ENCODE measurements around the gene HGF. TPM values are rescaled to one million over a fixed set of nuclear protein-coding genes. Genes with fewer than 3 reads are reported as not detected.
"Not testable (repeated sequence)": the region's sequence is repeated elsewhere in the genome, so short reads cannot be mapped to it uniquely, and the experiment has no call there.

The HGF gene
- 7.5 TPM for polyA plus RNA-seq (ENCODE audit: insufficient read length)

DNA sequence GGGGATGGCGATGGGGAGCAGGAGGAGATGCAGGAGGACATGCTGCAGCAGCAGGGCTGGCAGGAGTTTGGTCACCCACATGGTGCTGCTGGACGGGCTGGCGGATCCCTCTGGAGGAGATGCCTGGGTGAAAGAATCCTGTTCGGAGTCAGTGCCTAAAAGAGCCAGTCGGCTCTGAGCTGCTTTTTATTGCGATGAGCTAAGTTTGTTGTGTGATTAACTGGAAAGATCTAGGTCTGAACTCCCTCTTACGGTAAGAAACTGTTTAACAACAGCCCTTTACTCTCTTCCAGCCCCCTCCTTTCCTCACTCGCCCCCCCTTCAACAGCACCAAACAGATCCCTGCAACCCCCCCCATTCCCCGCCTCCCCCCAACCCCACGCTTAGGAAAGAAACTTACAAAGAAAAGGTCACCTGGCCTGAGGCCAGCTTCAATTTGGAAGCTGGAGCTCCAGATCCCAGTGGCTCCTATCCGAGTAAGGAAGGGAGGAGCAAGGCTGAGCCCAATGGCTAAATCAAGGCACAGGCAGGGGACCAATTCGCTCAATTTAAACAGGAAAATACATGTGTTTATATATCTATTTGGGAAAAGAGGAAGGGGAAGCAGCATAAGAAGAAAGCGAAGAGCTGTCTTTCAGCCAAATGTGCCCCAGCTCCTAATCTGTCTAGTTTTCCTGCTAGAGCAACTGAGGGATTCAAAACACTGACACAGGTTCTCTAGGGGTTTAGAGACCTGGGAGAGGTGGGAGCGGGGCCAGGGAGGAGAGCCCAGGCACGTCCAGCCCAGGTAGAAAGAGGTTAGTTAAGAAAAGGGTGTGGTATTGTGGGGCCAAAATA is at the start of gene HGF:
Gene HGF (minus strand): TSS at position 157 of the 837 bp plus-strand sequence. CDS start 76 bp downstream, at position 81.
- DNase-seq = peak; percentile 77

GRCh38 chr7:81816312-81816711 is 46.5 kb upstream of the HGF start:
- DNase-seq = no peak

DNA sequence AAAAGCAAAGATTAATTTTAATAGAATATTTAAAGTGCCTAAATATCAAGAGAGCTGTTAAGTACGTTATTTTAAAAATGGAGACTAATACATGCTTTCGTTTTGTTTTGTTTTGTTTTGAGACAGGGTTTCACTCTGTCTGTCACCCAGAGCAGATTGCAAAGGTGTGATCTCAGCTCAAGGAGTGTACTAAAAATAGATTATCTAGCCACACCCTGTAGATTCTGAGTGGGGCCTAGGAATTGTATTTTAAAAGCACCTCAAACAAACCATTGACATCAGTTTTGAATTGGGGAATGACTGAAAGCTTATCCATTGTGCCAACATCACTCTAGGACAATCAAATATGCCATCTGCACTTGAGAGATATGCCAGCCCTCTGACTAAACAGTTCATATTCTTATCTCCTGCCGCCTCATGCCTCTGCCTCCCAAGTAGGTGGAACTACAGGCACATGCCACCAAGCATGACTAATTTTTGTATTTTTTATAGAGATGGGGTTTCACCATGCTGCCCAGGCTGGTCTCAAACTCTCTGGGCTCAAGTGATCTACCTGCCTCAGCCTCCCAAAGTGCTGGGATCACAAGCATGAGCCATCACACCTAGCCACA is 43.1 kb upstream of the HGF start:
- not testable (repeated sequence) for DNase-seq

DNA sequence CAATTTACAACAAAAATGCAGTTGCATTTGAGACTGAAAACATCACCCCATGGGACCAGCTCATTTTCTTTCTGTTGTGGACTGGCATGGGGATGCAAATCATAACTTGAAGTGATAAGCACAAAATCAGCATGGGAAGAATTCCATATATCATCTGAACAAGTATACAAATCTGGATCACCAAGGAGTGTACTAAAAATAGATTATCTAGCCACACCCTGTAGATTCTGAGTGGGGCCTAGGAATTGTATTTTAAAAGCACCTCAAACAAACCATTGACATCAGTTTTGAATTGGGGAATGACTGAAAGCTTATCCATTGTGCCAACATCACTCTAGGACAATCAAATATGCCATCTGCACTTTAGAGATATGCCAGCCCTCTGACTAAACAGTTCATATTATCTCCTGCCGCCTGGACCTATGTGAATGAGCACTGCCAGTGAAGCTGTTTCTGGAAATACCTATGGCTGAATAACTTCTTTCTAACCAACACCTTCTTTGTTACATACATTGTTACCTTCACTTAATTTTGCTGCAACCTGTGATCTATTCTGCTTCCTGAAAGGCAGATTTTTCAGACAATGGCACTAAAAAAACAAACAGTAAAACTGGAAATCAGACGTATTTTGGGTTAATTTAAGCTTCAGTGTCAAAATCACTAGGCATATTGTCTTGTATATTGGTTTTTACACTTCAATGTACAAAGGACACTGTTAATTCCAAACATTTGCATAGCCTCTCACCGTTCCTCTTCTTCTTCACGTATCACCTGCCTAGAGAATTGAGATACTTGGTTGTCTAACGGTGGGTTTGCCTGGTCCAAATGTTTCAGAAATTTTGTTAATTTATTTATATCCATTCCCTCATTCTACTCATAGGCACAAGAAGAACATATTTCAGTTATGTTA is 42.4 kb upstream of the HGF start:
- DNase-seq = no peak

DNA sequence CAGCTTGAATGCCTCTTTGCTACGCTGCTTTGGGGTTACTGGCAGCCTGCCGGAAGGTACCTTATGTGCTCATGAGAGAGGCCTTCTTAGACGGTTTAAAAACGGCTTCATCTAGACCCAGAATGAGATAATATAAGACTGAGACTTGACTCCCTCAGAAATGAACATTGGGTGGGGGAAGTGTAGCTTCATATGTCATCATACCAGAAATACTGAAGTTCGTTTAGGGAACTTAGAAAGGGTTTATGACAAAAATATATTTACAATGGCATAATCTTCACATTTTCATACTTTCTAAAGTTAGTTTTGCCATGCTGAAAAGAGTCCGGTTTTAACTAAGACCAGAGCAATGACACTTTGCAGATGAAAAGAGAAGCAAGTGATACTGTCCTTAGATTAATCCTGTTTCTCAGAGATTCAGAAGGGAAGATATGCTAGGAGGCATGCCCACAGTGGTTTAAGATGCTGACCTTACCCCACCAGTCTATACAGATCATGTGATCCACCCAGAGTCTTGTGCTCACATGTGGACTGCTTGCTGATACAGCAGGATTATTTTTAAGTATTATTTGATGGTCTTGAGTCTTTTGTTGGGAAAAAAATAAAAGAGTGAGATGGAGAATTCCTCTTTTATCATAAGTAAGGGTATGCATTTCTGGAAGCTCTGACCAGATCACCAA is 40.8 kb upstream of the HGF start:
- DNase-seq = no peak

DNA sequence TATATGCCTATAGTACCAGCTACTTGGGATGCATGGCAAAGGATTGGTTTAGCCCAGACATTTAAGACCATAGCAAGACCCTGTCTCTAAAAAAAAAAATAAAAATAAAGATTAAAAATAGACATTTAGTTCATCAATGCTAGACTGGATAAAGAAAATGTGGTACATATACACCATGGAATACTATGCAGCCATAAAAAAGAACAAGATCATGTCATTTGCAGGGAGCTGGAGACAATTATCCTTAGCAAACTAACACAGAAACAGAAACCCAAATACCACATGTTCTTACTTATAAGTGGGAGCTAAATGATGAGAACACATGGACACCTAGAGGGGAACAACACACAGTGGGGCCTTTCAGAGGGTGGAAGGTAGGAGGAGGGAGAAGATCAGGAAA is 38.5 kb upstream of the HGF start:
- DNase-seq = not testable (repeated sequence)

DNA sequence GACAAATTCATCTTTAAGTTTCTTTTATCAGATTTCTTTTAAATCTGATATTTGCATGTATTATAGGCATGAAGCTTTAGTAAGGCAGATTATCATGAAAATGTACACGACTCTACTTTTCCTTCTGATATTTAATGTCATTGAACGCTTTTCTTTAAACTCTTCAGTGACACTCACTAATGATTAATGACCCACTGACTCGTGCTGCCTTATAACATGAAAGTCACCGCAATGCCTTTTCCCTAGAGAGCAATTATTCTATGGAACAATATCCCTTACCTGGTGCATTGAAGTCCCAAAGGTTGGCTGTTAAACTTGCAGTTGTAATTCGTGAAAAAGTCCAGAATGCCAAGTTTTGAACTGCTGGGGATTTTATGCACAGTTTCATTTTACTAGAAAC is 33.4 kb upstream of the HGF start:
- no peak for DNase-seq

DNA sequence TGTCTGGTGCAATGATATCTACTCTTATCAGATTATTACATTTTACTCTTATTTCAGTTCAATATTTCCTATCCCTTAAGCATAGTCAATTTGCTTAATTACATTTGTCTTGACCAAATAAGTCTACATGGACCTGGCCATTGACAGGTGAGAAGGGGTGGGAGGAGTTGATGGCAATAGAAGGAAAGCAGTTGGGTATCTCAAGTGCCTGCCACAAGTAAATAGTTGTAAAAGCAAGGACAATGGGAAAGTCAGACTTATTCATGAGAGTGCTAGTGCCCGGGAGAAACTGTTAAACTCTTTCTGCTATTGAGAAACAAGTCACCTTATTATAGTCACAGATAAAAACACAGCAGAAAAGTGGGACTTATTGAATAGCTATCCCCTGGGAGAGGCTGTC is 32.4 kb upstream of the HGF start:
- DNase-seq = no peak

DNA sequence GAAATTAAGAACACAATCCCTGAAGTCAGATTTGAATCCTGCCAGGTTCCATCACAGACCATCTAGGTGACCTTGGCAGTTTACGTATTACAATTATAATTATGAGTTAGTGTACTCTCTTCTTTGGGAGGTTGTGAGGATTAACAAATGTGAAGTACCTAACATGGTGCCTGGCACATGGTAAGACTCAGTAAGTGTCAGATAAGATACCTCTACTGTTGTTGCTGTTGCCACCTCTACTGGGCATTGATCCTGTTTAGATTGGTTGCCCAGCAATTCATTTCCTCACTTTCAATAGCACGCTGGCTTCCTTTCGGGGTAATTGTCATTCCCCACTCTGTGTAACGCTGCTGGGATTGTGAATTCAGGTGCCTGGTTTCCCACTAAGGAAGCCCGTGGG is 31.7 kb upstream of the HGF start:
- DNase-seq = no peak

- DNase-seq = no peak
Observed at GRCh38 chr7:81791568-81792518, 22.0 kb upstream of the HGF start.

- no peak for DNase-seq
Observed at GRCh38 chr7:81790686-81791085, 20.8 kb upstream of the HGF start.

- DNase-seq = no peak
Observed at GRCh38 chr7:81790120-81790500, 20.3 kb upstream of the HGF start.

DNA sequence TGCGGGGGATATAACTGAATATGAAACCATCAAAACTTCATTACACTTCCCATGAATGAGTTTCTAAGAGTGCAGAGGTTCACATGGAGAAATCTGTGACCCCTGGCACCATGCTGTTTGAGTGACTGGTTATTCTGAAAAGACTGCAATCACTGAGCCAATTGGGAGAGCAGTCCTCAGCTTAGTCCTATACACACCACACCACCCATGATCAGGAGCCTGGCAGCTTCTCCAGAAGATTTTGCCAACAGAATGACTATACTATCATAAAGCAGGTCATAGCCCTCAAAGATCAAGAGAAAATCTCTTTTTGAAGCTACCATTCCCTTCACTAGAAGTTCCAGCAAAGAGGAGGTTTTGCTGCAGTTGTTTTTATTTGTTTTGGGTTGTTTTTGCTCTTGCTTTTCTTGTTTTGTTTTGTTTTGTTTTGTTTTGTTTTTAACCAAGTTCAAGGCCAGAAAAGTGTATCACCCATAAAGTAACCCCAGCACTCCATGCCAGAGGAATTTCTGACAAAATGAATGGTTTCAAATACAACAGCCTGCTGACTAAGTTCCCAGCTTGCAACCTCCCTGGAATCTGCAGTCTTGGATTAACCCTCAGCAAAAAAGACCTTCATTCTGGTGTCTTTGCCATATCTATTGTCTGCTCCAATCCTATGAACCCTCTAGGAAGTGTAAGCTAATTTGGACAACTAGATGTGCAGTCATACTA is 19.7 kb upstream of the HGF start:
- DNase-seq = no peak

- DNase-seq = no peak
Observed at GRCh38 chr7:81788246-81788645, 18.4 kb upstream of the HGF start.

GRCh38 chr7:81783818-81784217 is 14.0 kb upstream of the HGF start:
- no peak for DNase-seq

DNA sequence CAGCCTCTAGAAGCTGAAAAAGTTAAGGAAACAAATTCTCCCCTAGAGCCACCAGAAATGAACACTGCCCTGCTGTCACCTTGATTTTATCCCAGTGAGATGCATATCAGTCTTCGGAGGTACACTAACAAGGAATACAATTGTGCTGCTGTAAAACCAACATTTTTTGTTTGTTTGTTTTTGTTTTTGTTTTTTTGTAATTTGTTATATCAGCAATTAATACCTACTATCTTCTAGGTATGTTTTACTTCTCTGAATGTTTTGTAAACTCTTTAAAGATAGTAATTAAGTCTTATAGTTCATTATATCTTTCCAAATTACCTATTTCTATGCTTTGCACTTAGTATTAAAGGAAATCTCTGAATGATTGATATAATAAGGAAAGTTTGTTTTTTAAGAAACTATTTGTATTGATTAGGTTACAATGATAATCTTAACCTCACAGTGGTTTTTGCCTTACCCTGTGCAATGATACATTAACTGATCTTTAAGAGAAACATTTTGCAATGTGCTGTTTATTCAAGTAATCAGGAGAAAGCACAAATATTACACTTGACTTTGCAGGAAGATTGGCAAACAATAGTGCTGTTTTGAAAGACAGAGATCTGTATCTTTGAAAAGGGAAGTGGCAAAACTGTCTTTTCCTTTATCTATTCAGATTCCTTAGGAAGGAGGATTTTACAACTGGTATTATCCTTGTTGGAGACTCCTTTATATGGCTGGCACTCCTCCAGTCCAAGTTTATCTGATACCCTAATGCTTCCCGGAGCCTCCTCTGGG is 11.3 kb upstream of the HGF start:
- DNase-seq = no peak

- DNase-seq = no peak
Observed at GRCh38 chr7:81779706-81780105, 9.9 kb upstream of the HGF start.

DNA sequence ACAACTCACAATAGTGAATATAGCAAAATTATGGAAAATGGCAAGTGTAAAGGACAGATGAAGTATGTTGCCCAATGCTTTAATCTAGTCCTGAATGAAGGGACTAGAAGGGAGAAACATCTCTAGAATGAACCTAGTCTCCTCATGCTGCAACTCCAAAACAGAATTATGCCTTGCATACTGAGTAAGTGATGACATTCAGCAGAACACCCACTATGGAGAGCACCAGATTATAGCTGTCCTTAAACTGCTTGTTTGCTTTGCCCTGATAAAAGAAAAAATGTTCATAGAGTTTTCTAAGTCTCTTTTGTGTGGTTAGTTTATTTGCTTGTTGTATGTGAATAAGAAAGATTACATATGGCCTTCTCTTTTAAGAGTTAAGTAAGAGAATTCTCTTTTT is 7.8 kb upstream of the HGF start:
- no peak for DNase-seq

DNA sequence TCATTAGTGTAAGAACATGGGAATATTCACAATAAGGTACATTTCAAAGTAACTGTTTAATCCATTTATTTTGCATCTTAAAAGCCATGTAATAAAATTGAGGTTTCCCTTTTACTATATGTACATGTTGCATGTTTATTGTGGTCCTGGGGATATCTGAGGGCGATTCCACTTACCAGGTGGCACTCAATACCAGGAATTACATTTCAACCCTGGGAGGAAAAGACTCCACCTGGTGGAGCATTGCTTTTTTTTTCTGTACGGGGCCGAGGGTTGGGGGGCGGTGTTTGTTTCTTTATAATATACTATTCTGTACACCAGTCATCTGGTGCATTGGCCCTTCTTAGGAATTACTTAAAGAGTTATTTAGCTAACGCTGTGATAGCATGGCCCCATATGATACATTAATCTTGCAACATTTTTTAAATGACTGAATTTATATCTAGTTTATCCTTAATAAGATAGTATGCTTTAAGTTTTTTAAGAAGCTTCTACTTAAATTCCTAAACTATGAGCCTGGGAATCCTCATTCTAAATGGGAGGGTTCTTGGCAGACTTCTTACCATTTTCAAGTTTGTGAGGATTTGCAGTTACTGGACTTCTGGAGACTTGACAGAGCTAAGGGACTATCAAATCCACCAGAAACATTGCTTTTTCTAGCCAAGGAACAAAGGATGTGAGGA is 7.2 kb upstream of the HGF start:
- DNase-seq = no peak

All from hindlimb muscle (tissue), 1 donor.